K562 (cell line): ENCODE data around the gene TCEANC2. TPM values are rescaled to one million over a fixed set of nuclear protein-coding genes. Genes with fewer than 3 reads are reported as not detected.

Experiments
- ATAC-seq: fragments of 200-7000 bp; cut with Tn5 transposase; 3 replicates; pipeline ENCODE4 v1.9.1; 2020; ENCODE audit warnings: moderate library complexity
- BruUV-seq: library from RNA; stranded (reverse); fragments of 400-500 nt; replicated peaks from 2 replicates; lab custom pipeline; 2021; lab: Mats Ljungman, UMichigan
- CTCF ChIA-PET: fragments of 300-600 bp; formaldehyde crosslinking; extraction: SDS; loops from one replicate; lab custom pipeline; 2021; ENCODE audit warnings: low intra/inter-chr PET ratio; lab: Yijun Ruan, JAX
- POLR2A ChIA-PET: fragments of 300-600, 350-650 bp; sonication (Branson Sonifier 250); formaldehyde crosslinking; extraction: SDS; loops from one replicate; lab custom pipeline; 2021; ENCODE audit warnings: antibody characterized with exemption, inconsistent platforms; lab: Yijun Ruan, JAX
- DNase-seq, 4 experiments: peaks; one replicate each; pipeline versions ENCODE4 v3.0.0 to v3.0.0-alpha.2; 2011 to 2018; ENCODE audit warnings: low spot score in 3 of 4, mixed read lengths in 3 of 4; ENCODE audit errors: extremely low read depth in 1 of 4
- FAIRE-seq: peaks from 2 replicates; lab custom pipeline; 2011; peaks lifted over from hg19 to GRCh38; lab: Jason Lieb, UNC
- H2AFZ ChIP-seq: 2 replicates; pipeline ENCODE4 v1.6.0; 2011; ENCODE audit warnings: low read depth, low read length, control low read depth, inconsistent platforms
- H3K27ac ChIP-seq: fragments of 200-600 bp; 3 replicates; pipeline ENCODE4 v1.8.0; 2011; ENCODE audit warnings: low read depth, mild to moderate bottlenecking, control low read depth, inconsistent platforms, low read length, moderate library complexity, mixed read lengths; ENCODE audit errors: extremely low read depth
- H3K27me3 ChIP-seq, 2 experiments: fragments of 300-600 bp in 1 of 2; 2 replicates in 1 of 2; 3 replicates in 1 of 2; pipeline versions ENCODE4 v1.6.0 to v1.8.0; 2011; ENCODE audit warnings: inconsistent platforms in 2 of 2, low read length in 2 of 2, mild to moderate bottlenecking in 1 of 2, mixed read lengths in 1 of 2, moderate library complexity in 1 of 2; ENCODE audit not compliant: control insufficient read depth in 2 of 2, insufficient read depth in 2 of 2
- H3K36me3 ChIP-seq: fragments of 300-600 bp; 3 replicates; pipeline ENCODE4 v1.8.0; 2011; ENCODE audit warnings: mild to moderate bottlenecking, low read length, inconsistent platforms; ENCODE audit not compliant: control insufficient read depth, insufficient read depth
- H3K4me1 ChIP-seq, 2 experiments: fragments of 200-600 bp in 1 of 2; replicated peaks in 1 of 2; 2 replicates in 1 of 2; 3 replicates in 1 of 2; pipeline versions ENCODE4 v1.5.1 to v1.8.0; 2011; ENCODE audit warnings: inconsistent platforms in 2 of 2, low read length in 2 of 2, mild to moderate bottlenecking in 1 of 2, mixed read lengths in 1 of 2, moderate library complexity in 1 of 2; ENCODE audit not compliant: control insufficient read depth in 2 of 2, insufficient read depth in 2 of 2
- H3K4me2 ChIP-seq: 2 replicates; pipeline ENCODE4 v1.6.1; 2011; ENCODE audit warnings: low read length, control low read depth, inconsistent platforms, mixed read lengths; ENCODE audit not compliant: insufficient read depth
- H3K4me3 ChIP-seq: fragments of 200-600 bp; sonication (generic), shearing (Covaris generic); 2 replicates; pipeline ENCODE4 v1.5.1; 2016; ENCODE audit warnings: control low read depth, inconsistent platforms
- H3K79me2 ChIP-seq: fragments of 200-600 bp; 3 replicates; pipeline ENCODE4 v1.8.0; 2011; ENCODE audit warnings: low read length, inconsistent platforms; ENCODE audit not compliant: control insufficient read depth, insufficient read depth
- H3K9ac ChIP-seq, 2 experiments: 2 replicates each; pipeline versions ENCODE4 v1.6.0 to v1.6.1; 2011; ENCODE audit warnings: low read depth in 2 of 2, low read length in 2 of 2, control low read depth in 1 of 2, inconsistent platforms in 1 of 2, mild to moderate bottlenecking in 1 of 2, mixed read lengths in 1 of 2; ENCODE audit not compliant: insufficient read depth in 1 of 2
- H3K9me1 ChIP-seq: one replicate; pipeline ENCODE4 v1.6.0; 2011; ENCODE audit warnings: inconsistent platforms, mild to moderate bottlenecking, low read length, moderate library complexity; ENCODE audit not compliant: control insufficient read depth, insufficient read depth
- H3K9me3 ChIP-seq: replicated peaks from 2 replicates; pipeline ENCODE4 v1.5.1; 2011; ENCODE audit warnings: low read depth, low read length, inconsistent platforms; ENCODE audit not compliant: control insufficient read depth, insufficient read depth
- H4K20me1 ChIP-seq: replicated peaks from 2 replicates; pipeline ENCODE4 v1.6.1; 2011; ENCODE audit warnings: low read length, inconsistent platforms, mixed read lengths; ENCODE audit not compliant: control insufficient read depth, insufficient read depth
- CBX1 ChIP-seq: sonication (generic); IDR thresholded peaks from 2 replicates; pipeline ENCODE4 v1.6.1; 2016; ENCODE audit warnings: antibody characterized with exemption, low read depth, mild to moderate bottlenecking
- CREB1 ChIP-seq, 2 experiments: sonication (generic) in 1 of 2; formaldehyde crosslinking in 1 of 2; IDR thresholded peaks; 2 replicates each; pipeline versions ENCODE4 v1.6.1 to v1.8.0; 2012 to 2022; ENCODE audit warnings: inconsistent platforms in 1 of 2, mild to moderate bottlenecking in 1 of 2, missing genetic modification reagents in 1 of 2, moderate library complexity in 1 of 2
- ESRRB ChIP-seq: fragments of 250-450 bp; sonication (Bioruptor Pico); IDR thresholded peaks from 2 replicates; pipeline ENCODE4 v1.5.0; 2020; ENCODE audit warnings: mild to moderate bottlenecking, moderate library complexity, borderline replicate concordance
- FOS ChIP-seq: IDR thresholded peaks from 3 replicates; pipeline ENCODE4 v1.6.1; 2011; ENCODE audit not compliant: insufficient read length; ENCODE audit errors: extremely low read depth
- KAT2B ChIP-seq: IDR thresholded peaks from one replicate; pipeline ENCODE4 v1.6.1; 2012; ENCODE audit warnings: low read depth, mild to moderate bottlenecking, control low read depth, inconsistent platforms, low read length, moderate library complexity
- KAT8 ChIP-seq: fragments of 450-650 bp; IDR thresholded peaks from 2 replicates; pipeline ENCODE4 v1.6.1; 2016; ENCODE audit warnings: low read depth, mild to moderate bottlenecking
- NFE2 ChIP-seq: IDR thresholded peaks from 2 replicates; pipeline ENCODE4 v1.6.1; 2014; ENCODE audit warnings: antibody characterized with exemption, low read depth
- OTX1 ChIP-seq: fragments of 450-650 bp; formaldehyde crosslinking; IDR thresholded peaks from 2 replicates; pipeline ENCODE4 v1.4.0; 2022; ENCODE audit warnings: mild to moderate bottlenecking
- SUPT5H ChIP-seq: fragments of 450-650 bp; IDR thresholded peaks from 2 replicates; pipeline ENCODE4 v1.6.1; 2016
- ZNF263 ChIP-seq: sonication (generic); formaldehyde crosslinking; IDR thresholded peaks from 2 replicates; pipeline ENCODE4 v1.8.0; 2022; ENCODE audit warnings: mild to moderate bottlenecking, missing genetic modification reagents, borderline replicate concordance
- ZNF277 ChIP-seq: fragments of 250-450 bp; sonication (Bioruptor Pico); IDR thresholded peaks from 2 replicates; pipeline ENCODE4 v1.8.0; 2022; ENCODE audit warnings: inconsistent platforms, mild to moderate bottlenecking, moderate library complexity, borderline replicate concordance
- ZNF407 ChIP-seq: fragments of 450-650 bp; IDR thresholded peaks from 2 replicates; pipeline ENCODE4 v1.6.1; 2016; ENCODE audit warnings: low read depth
- WGBS: fragments of 100-300 bp; shearing (Covaris generic); methylation state at CpG from one replicate; pipeline ENCODE4 v1.1.6; 2016; ENCODE audit warnings: low coverage, mixed read lengths; ENCODE audit not compliant: insufficient coverage; ENCODE audit errors: missing lambda C conversion rate; 5-methylcytosine and 5-hydroxymethylcytosine counted together
- in situ Hi-C: fragments of 300-500 bp; cut with MboI; formaldehyde crosslinking; loops from 4 replicates; pipeline ENCODE4 v1.15.0; 2018; ENCODE audit warnings: inconsistent platforms, mixed read lengths
- intact Hi-C: fragments of 100-400 bp; cut with micrococcal nuclease; formaldehyde crosslinking; loops from 2 replicates; pipeline ENCODE4 v1.14.2; 2022
- polyA plus RNA-seq, 8 experiments: library from polyadenylated mRNA; depleted of rRNA in 4 of 8; stranded (reverse) in 5 of 8; unstranded in 3 of 8; fragments of >200 nt; fragmentation: Nextera tagmentation in 2 of 8; fragmentation: Illumina TruSeq in 1 of 8; extraction: Ambion mirVana in 2 of 8; extraction: Trizol in 1 of 8; gene quantifications; 2 replicates each; pipeline versions ENCODE4 v1.2.1 to v1.2.3, GENCODE V29; 2011 to 2014; ENCODE audit warnings: inconsistent platforms in 1 of 8, missing spikeins in 1 of 8
- total RNA-seq, 7 experiments: library from RNA; depleted of rRNA in 6 of 7; stranded (reverse); fragments of >200 nt in 6 of 7; fragmentation: Illumina TruSeq in 2 of 7; extraction: Trizol in 2 of 7; gene quantifications; 2 replicates each; pipeline versions ENCODE4 v1.2.1 to v1.2.3, GENCODE V29; 2011 to 2021; ENCODE audit warnings: low replicate concordance in 1 of 7

Gene TCEANC2
- total and polyA plus RNA-seq, 9 of the 15 experiments (the other 6 are each of a cell fraction or from before 2014, with no cell fraction given): 3.3 to 10.2 (median 7.0) TPM

GRCh38 chr1:54127594-54128300, 74.3 kb downstream of the TCEANC2 start:
- H3K9me3 ChIP-seq: no peaks in the 10 kb centered on the region
- ATAC-seq (no peak), DNase-seq (no peak), FAIRE-seq (no peak)
- no peak overlapping the region for H3K4me2 ChIP-seq
- H3K9me1 ChIP-seq: no peaks in the 10 kb centered on the region
- peaks cover 12 to 31% of the 10 kb centered on the region in 2 experiments; a peak in 4 of 5 replicates for H3K27me3 ChIP-seq
- peaks cover 0 to 4% of the 10 kb centered on the region in 2 experiments; a peak in 2 of 5 replicates for H3K4me1 ChIP-seq
- POLR2A ChIA-PET: interaction anchor here (1.0 kb wide), 1 partner anchor 19 kb away, joined by 3 read pairs; no protein-coding TSS in a partner anchor
- H3K36me3 ChIP-seq: no peaks in the 10 kb centered on the region
- no peaks in the 10 kb centered on the region for H3K79me2 ChIP-seq
- no peak overlapping the region for H2AFZ ChIP-seq
- H3K27ac ChIP-seq: no peak overlapping the region
- H3K9ac ChIP-seq: no peak overlapping the region
- WGBS: 3% methylated on average over 7 of the region's 7 CpGs
- intact Hi-C loops (loop anchor here (10.0 kb wide), 1 partner anchor 537 kb away; no protein-coding TSS in a partner anchor), in situ Hi-C loops (no loop called here)
- CTCF ChIA-PET: no interaction called here
- H4K20me1 ChIP-seq: peaks cover 5% of the 10 kb centered on the region; the same call in 1 of the 2 replicates
- H3K4me3 ChIP-seq: no peak overlapping the region
- no TSS peak for BruUV-seq
- no peak for TF ChIP-seq KAT8
- peak; percentile 84 for TF ChIP-seq ZNF263
- TF ChIP-seq NFE2: no peak
- no peak for TF ChIP-seq KAT2B
- no peak for TF ChIP-seq CREB1 (IDR thresholded peaks at IDR 0.05)
- TF ChIP-seq CREB1 (CRISPR knock-in tag; IDR thresholded peaks at IDR 0.05): no peak
- TF ChIP-seq FOS: no peak
- no peak for TF ChIP-seq SUPT5H
- TF ChIP-seq CBX1: no peak
- TF ChIP-seq ZNF407: no peak
- TF ChIP-seq ZNF277 (CRISPR knock-in tag): no peak
- no peak for TF ChIP-seq OTX1 (CRISPR knock-in tag)
- TF ChIP-seq ESRRB (CRISPR knock-in tag): no peak
